WTC11 (cell line): ENCODE data around the gene SLC35F5.
"Not testable (repeated sequence)": the region's sequence is repeated elsewhere in the genome, so short reads cannot be mapped to it uniquely, and the experiment has no call there.

Experiments used
- CREM ChIP-seq: sonication (generic); formaldehyde crosslinking; IDR thresholded peaks from 2 replicates; pipeline ENCODE4 v1.8.1; 2022; ENCODE audit warnings: mild to moderate bottlenecking, missing genetic modification reagents, moderate library complexity
- ELF4 ChIP-seq: sonication (generic); formaldehyde crosslinking; IDR thresholded peaks from 2 replicates; pipeline ENCODE4 v1.8.1; 2022; ENCODE audit warnings: low read depth, mild to moderate bottlenecking, moderate library complexity, missing genetic modification reagents
- EMX1 ChIP-seq: fragments of 250-450 bp; sonication (Bioruptor Pico); IDR thresholded peaks from 2 replicates; pipeline ENCODE4 v1.8.0; 2021; ENCODE audit warnings: mild to moderate bottlenecking
- GABPB1 ChIP-seq: sonication (generic); formaldehyde crosslinking; IDR thresholded peaks from 2 replicates; pipeline ENCODE4 v1.8.1; 2023; ENCODE audit warnings: mild to moderate bottlenecking, missing genetic modification reagents
- RELA ChIP-seq: sonication (generic); formaldehyde crosslinking; IDR thresholded peaks from 2 replicates; pipeline ENCODE4 v1.8.1; 2022; ENCODE audit warnings: missing genetic modification reagents, mild to moderate bottlenecking, borderline replicate concordance
- SP1 ChIP-seq: sonication (generic); formaldehyde crosslinking; conservative IDR thresholded peaks from 2 replicates; pipeline ENCODE4 v1.8.1; 2022; ENCODE audit warnings: missing genetic modification reagents
- ZNF423 ChIP-seq: fragments of 250-450 bp; sonication (Bioruptor Pico); IDR thresholded peaks from 2 replicates; pipeline ENCODE4 v2.1.2; 2022; ENCODE audit warnings: mild to moderate bottlenecking, moderate library complexity
- TF ChIP-seq, protein P1 (sequence below): fragments of 200-600 bp; IDR thresholded peaks from 2 replicates; pipeline ENCODE4 v1.8.0; 2022; ENCODE audit warnings: antibody characterized with exemption
- TF ChIP-seq, protein P2 (sequence below): sonication (generic); formaldehyde crosslinking; IDR thresholded peaks from 2 replicates; pipeline ENCODE4 v1.8.0; 2022; ENCODE audit warnings: mild to moderate bottlenecking, missing genetic modification reagents
- TF ChIP-seq, protein P3 (sequence below): sonication (generic); formaldehyde crosslinking; IDR thresholded peaks from 2 replicates; pipeline ENCODE4 v1.8.1; 2022; ENCODE audit warnings: missing genetic modification reagents, borderline replicate concordance
- TF ChIP-seq, protein P4 (sequence below): sonication (generic); formaldehyde crosslinking; IDR thresholded peaks from 2 replicates; pipeline ENCODE4 v1.8.1; 2023; ENCODE audit warnings: mild to moderate bottlenecking, missing genetic modification reagents, moderate library complexity
- TF ChIP-seq, protein P5 (sequence below): sonication (generic); formaldehyde crosslinking; IDR thresholded peaks from 2 replicates; pipeline ENCODE4 v1.8.0; 2022; ENCODE audit warnings: mild to moderate bottlenecking, missing genetic modification reagents
- TF ChIP-seq, protein P6 (sequence below): sonication (generic); formaldehyde crosslinking; IDR thresholded peaks from 2 replicates; pipeline ENCODE4 v1.8.1; 2022; ENCODE audit warnings: low read depth, missing genetic modification reagents, borderline replicate concordance
- TF ChIP-seq, protein P7 (sequence below): sonication (generic); formaldehyde crosslinking; IDR thresholded peaks from 2 replicates; pipeline ENCODE4 v1.8.1; 2023; ENCODE audit warnings: mild to moderate bottlenecking, missing genetic modification reagents

DNA sequence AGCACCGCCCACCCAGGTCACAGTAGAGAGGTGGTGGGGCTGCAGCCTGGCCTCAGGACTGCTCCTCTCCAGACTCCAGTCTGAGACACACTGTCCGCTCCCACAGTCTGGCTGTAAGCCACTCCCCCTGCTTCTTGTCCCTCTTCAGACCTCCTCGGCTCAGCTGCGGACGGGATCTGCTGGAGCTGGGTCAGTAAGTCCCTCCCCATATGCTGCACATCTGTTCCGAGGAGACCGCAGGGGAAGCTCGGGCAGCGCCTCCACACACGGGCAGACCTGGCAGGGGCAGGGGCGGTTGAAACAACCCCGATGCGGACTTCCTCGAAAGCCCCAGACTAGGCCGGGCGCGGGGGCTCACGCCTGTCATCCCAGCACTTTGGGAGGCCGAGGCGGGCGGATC is 87.4 kb downstream of the SLC35F5 start:
- TF ChIP-seq, protein P1, sequence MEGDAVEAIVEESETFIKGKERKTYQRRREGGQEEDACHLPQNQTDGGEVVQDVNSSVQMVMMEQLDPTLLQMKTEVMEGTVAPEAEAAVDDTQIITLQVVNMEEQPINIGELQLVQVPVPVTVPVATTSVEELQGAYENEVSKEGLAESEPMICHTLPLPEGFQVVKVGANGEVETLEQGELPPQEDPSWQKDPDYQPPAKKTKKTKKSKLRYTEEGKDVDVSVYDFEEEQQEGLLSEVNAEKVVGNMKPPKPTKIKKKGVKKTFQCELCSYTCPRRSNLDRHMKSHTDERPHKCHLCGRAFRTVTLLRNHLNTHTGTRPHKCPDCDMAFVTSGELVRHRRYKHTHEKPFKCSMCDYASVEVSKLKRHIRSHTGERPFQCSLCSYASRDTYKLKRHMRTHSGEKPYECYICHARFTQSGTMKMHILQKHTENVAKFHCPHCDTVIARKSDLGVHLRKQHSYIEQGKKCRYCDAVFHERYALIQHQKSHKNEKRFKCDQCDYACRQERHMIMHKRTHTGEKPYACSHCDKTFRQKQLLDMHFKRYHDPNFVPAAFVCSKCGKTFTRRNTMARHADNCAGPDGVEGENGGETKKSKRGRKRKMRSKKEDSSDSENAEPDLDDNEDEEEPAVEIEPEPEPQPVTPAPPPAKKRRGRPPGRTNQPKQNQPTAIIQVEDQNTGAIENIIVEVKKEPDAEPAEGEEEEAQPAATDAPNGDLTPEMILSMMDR = not testable (repeated sequence)
- TF ChIP-seq, protein P2, sequence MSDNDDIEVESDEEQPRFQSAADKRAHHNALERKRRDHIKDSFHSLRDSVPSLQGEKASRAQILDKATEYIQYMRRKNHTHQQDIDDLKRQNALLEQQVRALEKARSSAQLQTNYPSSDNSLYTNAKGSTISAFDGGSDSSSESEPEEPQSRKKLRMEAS (CRISPR knock-in tag) = not testable (repeated sequence)
- TF ChIP-seq, protein P3, sequence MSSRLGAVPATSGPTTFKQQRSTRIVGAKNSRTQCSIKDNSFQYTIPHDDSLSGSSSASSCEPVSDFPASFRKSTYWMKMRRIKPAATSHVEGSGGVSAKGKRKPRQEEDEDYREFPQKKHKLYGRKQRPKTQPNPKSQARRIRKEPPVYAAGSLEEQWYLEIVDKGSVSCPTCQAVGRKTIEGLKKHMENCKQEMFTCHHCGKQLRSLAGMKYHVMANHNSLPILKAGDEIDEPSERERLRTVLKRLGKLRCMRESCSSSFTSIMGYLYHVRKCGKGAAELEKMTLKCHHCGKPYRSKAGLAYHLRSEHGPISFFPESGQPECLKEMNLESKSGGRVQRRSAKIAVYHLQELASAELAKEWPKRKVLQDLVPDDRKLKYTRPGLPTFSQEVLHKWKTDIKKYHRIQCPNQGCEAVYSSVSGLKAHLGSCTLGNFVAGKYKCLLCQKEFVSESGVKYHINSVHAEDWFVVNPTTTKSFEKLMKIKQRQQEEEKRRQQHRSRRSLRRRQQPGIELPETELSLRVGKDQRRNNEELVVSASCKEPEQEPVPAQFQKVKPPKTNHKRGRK = not testable (repeated sequence)
- TF ChIP-seq, protein P4, sequence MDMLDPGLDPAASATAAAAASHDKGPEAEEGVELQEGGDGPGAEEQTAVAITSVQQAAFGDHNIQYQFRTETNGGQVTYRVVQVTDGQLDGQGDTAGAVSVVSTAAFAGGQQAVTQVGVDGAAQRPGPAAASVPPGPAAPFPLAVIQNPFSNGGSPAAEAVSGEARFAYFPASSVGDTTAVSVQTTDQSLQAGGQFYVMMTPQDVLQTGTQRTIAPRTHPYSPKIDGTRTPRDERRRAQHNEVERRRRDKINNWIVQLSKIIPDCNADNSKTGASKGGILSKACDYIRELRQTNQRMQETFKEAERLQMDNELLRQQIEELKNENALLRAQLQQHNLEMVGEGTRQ (CRISPR knock-in tag) = not testable (repeated sequence)
- TF ChIP-seq, protein P5, sequence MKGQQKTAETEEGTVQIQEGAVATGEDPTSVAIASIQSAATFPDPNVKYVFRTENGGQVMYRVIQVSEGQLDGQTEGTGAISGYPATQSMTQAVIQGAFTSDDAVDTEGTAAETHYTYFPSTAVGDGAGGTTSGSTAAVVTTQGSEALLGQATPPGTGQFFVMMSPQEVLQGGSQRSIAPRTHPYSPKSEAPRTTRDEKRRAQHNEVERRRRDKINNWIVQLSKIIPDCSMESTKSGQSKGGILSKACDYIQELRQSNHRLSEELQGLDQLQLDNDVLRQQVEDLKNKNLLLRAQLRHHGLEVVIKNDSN (CRISPR knock-in tag) = not testable (repeated sequence)
- not testable (repeated sequence) for TF ChIP-seq ZNF423 (CRISPR knock-in tag); GABPB1 (CRISPR knock-in tag); CREM (CRISPR knock-in tag); RELA; EMX1 (CRISPR knock-in tag); ELF4; SP1
- TF ChIP-seq, protein P6, sequence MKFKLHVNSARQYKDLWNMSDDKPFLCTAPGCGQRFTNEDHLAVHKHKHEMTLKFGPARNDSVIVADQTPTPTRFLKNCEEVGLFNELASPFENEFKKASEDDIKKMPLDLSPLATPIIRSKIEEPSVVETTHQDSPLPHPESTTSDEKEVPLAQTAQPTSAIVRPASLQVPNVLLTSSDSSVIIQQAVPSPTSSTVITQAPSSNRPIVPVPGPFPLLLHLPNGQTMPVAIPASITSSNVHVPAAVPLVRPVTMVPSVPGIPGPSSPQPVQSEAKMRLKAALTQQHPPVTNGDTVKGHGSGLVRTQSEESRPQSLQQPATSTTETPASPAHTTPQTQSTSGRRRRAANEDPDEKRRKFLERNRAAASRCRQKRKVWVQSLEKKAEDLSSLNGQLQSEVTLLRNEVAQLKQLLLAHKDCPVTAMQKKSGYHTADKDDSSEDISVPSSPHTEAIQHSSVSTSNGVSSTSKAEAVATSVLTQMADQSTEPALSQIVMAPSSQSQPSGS (CRISPR knock-in tag) = not testable (repeated sequence)
- TF ChIP-seq, protein P7, sequence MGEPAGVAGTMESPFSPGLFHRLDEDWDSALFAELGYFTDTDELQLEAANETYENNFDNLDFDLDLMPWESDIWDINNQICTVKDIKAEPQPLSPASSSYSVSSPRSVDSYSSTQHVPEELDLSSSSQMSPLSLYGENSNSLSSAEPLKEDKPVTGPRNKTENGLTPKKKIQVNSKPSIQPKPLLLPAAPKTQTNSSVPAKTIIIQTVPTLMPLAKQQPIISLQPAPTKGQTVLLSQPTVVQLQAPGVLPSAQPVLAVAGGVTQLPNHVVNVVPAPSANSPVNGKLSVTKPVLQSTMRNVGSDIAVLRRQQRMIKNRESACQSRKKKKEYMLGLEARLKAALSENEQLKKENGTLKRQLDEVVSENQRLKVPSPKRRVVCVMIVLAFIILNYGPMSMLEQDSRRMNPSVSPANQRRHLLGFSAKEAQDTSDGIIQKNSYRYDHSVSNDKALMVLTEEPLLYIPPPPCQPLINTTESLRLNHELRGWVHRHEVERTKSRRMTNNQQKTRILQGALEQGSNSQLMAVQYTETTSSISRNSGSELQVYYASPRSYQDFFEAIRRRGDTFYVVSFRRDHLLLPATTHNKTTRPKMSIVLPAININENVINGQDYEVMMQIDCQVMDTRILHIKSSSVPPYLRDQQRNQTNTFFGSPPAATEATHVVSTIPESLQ (CRISPR knock-in tag) = not testable (repeated sequence)
